Measurements from ENCODE around the gene NR6A1. TPM values are rescaled to one million over a fixed set of nuclear protein-coding genes. Genes with fewer than 3 reads are reported as not detected.

The NR6A1 gene
- total RNA-seq, 5 donors from 2014 or later (not counting 1 experiment from before 2014, with no cell fraction given) = 0.19 to 0.50 (median 0.40) TPM; not detected in 1

GRCh38 chr9:124680049-124680448 is 91.1 kb downstream of the NR6A1 start:
- no peaks in the 10 kb centered on the region for H3K36me3 Mint-ChIP-seq
- H3K27me3 Mint-ChIP-seq = peaks cover 3 to 16% of the 10 kb centered on the region in 2 donors
- Histone ChIP-seq H3K27me3 (replicated peaks in 1 of 2; ENCODE audit: control insufficient read depth in 2 of 2, extremely low read depth in 1 of 2, insufficient read depth in 2 of 2, low read length in 1 of 2) (peaks cover 0 to 3% of the 10 kb centered on the region in 2 experiments), H3K9me3 (no peaks in the 10 kb centered on the region), H3K4me3 (ENCODE audit: control insufficient read depth in 1 of 2, extremely low read depth in 1 of 2, low read length in 1 of 2) (no peak overlapping the region), H3K36me3 (ENCODE audit: control insufficient read depth in 2 of 2, extremely low read depth in 1 of 2, insufficient read depth in 1 of 2, low read length in 1 of 2) (no peaks in the 10 kb centered on the region), H3K4me1 (ENCODE audit: control insufficient read depth in 1 of 2, extremely low read depth in 1 of 2, insufficient read depth in 2 of 2, low read length in 2 of 2) (no peaks in the 10 kb centered on the region), H3K27ac (ENCODE audit: low read length) (no peak overlapping the region)
- H3K4me3 Mint-ChIP-seq = no peak overlapping the region
- no peak overlapping the region for H3K27ac Mint-ChIP-seq
- DNase-seq = no peak
- ChIA-PET POLR2A (no interaction called here), CTCF (interaction anchor here in 1 of 2 donors (0.7 kb wide), 1 partner anchor 14 kb away, joined by 3 read pairs; no protein-coding TSS in a partner anchor)
- no peak for ATAC-seq (replicated peaks in 1 of 4)
- no peaks in the 10 kb centered on the region for H3K9me3 Mint-ChIP-seq
- no CpG with 5 or more reads among the region's 1 CpG for WGBS (ENCODE audit: insufficient coverage)
- H3K4me1 Mint-ChIP-seq = no peaks in the 10 kb centered on the region

DNA sequence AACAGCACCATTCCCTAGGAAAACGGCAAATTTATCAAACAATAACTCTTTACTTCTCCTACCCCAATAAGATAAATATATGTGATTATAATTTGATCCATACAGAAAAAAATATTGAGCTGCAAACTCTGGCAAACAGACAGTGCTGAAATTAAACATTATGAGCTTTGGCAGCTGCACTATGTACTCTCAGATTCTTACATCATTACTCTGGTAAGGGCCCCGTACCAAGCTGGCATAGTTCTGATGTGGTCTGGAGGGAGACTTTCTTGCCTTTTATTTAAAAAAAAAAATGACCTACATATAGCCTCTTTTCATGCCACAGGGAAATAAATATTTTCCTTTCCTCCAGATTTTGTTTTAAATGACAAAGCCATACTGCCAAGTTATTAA is 95.0 kb downstream of the NR6A1 start:
- no peak for DNase-seq
- H3K27ac ChIP-seq (ENCODE audit: low read length) = no peak overlapping the region
- Mint-ChIP-seq H3K36me3 (no peaks in the 10 kb centered on the region), H3K27me3 (peaks cover 3 to 4% of the 10 kb centered on the region in 2 donors), H3K4me3 (no peak overlapping the region), H3K9me3 (no peaks in the 10 kb centered on the region), H3K27ac (no peak overlapping the region), H3K4me1 (peaks cover 0 to 14% (median 12%) of the 10 kb centered on the region in 3 donors)
- no CpG with 5 or more reads among the region's 2 CpGs for WGBS (ENCODE audit: insufficient coverage)
- H3K4me3 ChIP-seq (ENCODE audit: control insufficient read depth in 1 of 2, extremely low read depth in 1 of 2, low read length in 1 of 2) = no peak overlapping the region
- no peaks in the 10 kb centered on the region for H3K36me3 ChIP-seq (ENCODE audit: control insufficient read depth in 2 of 2, extremely low read depth in 1 of 2, insufficient read depth in 1 of 2, low read length in 1 of 2)
- ATAC-seq (replicated peaks in 1 of 4) = no peak
- POLR2A ChIA-PET = interaction anchor here in 1 of 2 donors (0.6 kb wide), 1 partner anchor 11 kb away, joined by 4 read pairs; no protein-coding TSS in a partner anchor
- H3K9me3 ChIP-seq = no peaks in the 10 kb centered on the region
- H3K4me1 ChIP-seq (ENCODE audit: control insufficient read depth in 1 of 2, extremely low read depth in 1 of 2, insufficient read depth in 2 of 2, low read length in 2 of 2) = peaks cover 2 to 5% of the 10 kb centered on the region in 2 experiments
- H3K27me3 ChIP-seq (replicated peaks in 1 of 2; ENCODE audit: control insufficient read depth in 2 of 2, extremely low read depth in 1 of 2, insufficient read depth in 2 of 2, low read length in 1 of 2) = no peaks in the 10 kb centered on the region
- CTCF ChIA-PET = no interaction called here

DNA sequence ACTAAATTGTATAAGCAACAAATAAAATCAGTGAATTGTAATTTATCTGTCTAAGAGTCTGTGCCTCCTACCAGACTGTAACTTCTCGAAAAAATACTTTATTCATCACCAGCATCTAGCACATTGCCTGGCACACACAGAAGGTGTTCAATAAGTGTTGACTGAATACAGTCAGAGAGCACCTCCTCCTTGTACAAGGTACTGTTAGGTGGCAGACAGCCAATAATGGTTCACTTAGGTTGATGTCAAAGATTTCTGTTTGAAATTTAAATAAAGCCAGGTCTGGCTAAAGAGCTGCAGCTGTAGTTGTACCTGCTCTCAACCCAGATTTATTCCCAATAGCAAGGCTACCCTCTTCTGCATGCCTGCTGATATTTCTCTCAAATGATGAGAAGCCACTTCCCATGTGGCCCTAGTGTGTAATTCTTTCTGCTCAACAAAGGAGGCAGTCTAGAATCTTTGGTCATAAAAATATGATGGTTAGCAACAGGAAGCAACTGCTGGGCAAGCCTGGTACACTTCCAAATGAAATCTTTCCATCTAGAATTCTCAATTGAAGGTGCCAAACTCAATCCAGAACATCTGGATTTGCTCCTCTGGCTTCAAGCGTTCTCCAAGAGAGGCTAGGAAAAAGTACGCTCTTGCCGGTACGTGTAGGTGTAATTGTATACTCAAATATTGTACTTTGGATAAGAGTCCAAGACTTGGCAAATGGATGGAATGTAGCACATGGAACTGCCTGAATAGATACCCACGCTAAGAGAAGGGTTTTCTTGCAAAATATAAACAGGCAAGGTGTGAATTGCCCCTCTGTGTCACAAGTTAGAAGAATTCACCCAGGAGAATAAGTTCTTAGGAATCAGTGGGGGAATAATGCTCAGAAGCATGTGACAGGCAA is 95.6 kb downstream of the NR6A1 start:
- ATAC-seq (replicated peaks in 1 of 4) (no peak), DNase-seq (no peak)
- H3K27ac Mint-ChIP-seq = no peak overlapping the region
- H3K36me3 Mint-ChIP-seq = no peaks in the 10 kb centered on the region
- Histone ChIP-seq H3K4me3 (ENCODE audit: control insufficient read depth in 1 of 2, extremely low read depth in 1 of 2, low read length in 1 of 2) (no peak overlapping the region), H3K27me3 (replicated peaks in 1 of 2; ENCODE audit: control insufficient read depth in 2 of 2, extremely low read depth in 1 of 2, insufficient read depth in 2 of 2, low read length in 1 of 2) (no peaks in the 10 kb centered on the region), H3K36me3 (ENCODE audit: control insufficient read depth in 2 of 2, extremely low read depth in 1 of 2, insufficient read depth in 1 of 2, low read length in 1 of 2) (no peaks in the 10 kb centered on the region), H3K9me3 (no peaks in the 10 kb centered on the region), H3K27ac (ENCODE audit: low read length) (no peak overlapping the region), H3K4me1 (ENCODE audit: control insufficient read depth in 1 of 2, extremely low read depth in 1 of 2, insufficient read depth in 2 of 2, low read length in 2 of 2) (peaks cover 2 to 5% of the 10 kb centered on the region in 2 experiments)
- peaks cover 3 to 4% of the 10 kb centered on the region in 2 donors for H3K27me3 Mint-ChIP-seq
- POLR2A ChIA-PET = no interaction called here
- no peak overlapping the region for H3K4me3 Mint-ChIP-seq
- no peaks in the 10 kb centered on the region for H3K9me3 Mint-ChIP-seq
- 80% methylated on average over 5 of the region's 6 CpGs for WGBS (ENCODE audit: insufficient coverage)
- peaks cover 5 to 14% (median 12%) of the 10 kb centered on the region in 3 donors for H3K4me1 Mint-ChIP-seq
- CTCF ChIA-PET = interaction anchor here in 1 of 2 donors (1.5 kb wide), 1 partner anchor 15 kb away, joined by 3 read pairs; no protein-coding TSS in a partner anchor

DNA sequence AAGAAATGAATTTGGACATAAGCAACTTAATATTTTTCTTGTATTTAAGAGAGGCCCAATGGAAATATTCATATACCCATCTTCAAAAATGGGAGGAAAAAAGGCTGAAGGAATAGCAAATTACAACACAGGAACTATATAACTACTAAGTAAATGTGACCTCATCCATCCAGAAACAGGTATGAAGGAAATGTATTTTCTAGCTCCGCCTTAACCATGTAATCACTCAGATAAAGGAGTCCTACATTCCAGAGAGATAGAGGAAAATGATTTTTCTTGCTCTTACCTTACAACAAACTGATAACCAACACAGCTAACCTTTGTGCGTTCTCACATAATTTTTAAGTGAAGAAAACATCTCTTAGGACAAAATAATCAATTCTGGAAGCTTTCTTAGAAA is 96.5 kb downstream of the NR6A1 start:
- 89% methylated on average over 1 of the region's 2 CpGs for WGBS (ENCODE audit: insufficient coverage)
- CTCF ChIA-PET = interaction anchor here in 1 of 2 donors (1.5 kb wide), 1 partner anchor 14 kb away, joined by 3 read pairs; no protein-coding TSS in a partner anchor

GRCh38 chr9:124673063-124673462 is 98.0 kb downstream of the NR6A1 start:
- DNase-seq = no peak
- no peak overlapping the region for H3K27ac Mint-ChIP-seq

More for the DNA sequence above, 96.5 kb downstream of the NR6A1 start:
- no peaks in the 10 kb centered on the region for H3K9me3 ChIP-seq
- no peaks in the 10 kb centered on the region for H3K9me3 Mint-ChIP-seq
- peaks cover 8 to 14% (median 12%) of the 10 kb centered on the region in 3 donors for H3K4me1 Mint-ChIP-seq
- no peak overlapping the region for H3K4me3 ChIP-seq (ENCODE audit: control insufficient read depth in 1 of 2, extremely low read depth in 1 of 2, low read length in 1 of 2)
- H3K36me3 ChIP-seq (ENCODE audit: control insufficient read depth in 2 of 2, extremely low read depth in 1 of 2, insufficient read depth in 1 of 2, low read length in 1 of 2) = no peaks in the 10 kb centered on the region
- no peak overlapping the region for H3K27ac Mint-ChIP-seq
- no peak overlapping the region for H3K4me3 Mint-ChIP-seq
- H3K36me3 Mint-ChIP-seq = no peaks in the 10 kb centered on the region
- H3K27me3 ChIP-seq (replicated peaks in 1 of 2; ENCODE audit: control insufficient read depth in 2 of 2, extremely low read depth in 1 of 2, insufficient read depth in 2 of 2, low read length in 1 of 2) = no peaks in the 10 kb centered on the region
- peaks cover 2 to 5% of the 10 kb centered on the region in 2 experiments for H3K4me1 ChIP-seq (ENCODE audit: control insufficient read depth in 1 of 2, extremely low read depth in 1 of 2, insufficient read depth in 2 of 2, low read length in 2 of 2)
- no peak for ATAC-seq (replicated peaks in 1 of 4)
- H3K27ac ChIP-seq (ENCODE audit: low read length) = no peak overlapping the region
- no peak for DNase-seq
- POLR2A ChIA-PET = no interaction called here
- peaks cover 3 to 4% of the 10 kb centered on the region in 2 donors for H3K27me3 Mint-ChIP-seq

GRCh38 chr9:124671861-124672260 is 99.2 kb downstream of the NR6A1 start:
- ATAC-seq (replicated peaks in 1 of 4) (no peak), DNase-seq (no peak)
- POLR2A ChIA-PET = no interaction called here
- Mint-ChIP-seq H3K9me3 (no peaks in the 10 kb centered on the region), H3K36me3 (no peaks in the 10 kb centered on the region), H3K4me3 (no peak overlapping the region), H3K4me1 (peaks cover 8 to 14% (median 12%) of the 10 kb centered on the region in 3 donors), H3K27ac (no peak overlapping the region), H3K27me3 (peaks cover 2 to 3% of the 10 kb centered on the region in 2 donors)
- Histone ChIP-seq H3K36me3 (ENCODE audit: control insufficient read depth in 2 of 2, extremely low read depth in 1 of 2, insufficient read depth in 1 of 2, low read length in 1 of 2) (no peaks in the 10 kb centered on the region), H3K4me3 (ENCODE audit: control insufficient read depth in 1 of 2, extremely low read depth in 1 of 2, low read length in 1 of 2) (no peak overlapping the region), H3K9me3 (no peaks in the 10 kb centered on the region), H3K4me1 (ENCODE audit: control insufficient read depth in 1 of 2, extremely low read depth in 1 of 2, insufficient read depth in 2 of 2, low read length in 2 of 2) (peaks cover 2 to 5% of the 10 kb centered on the region in 2 experiments), H3K27ac (ENCODE audit: low read length) (no peak overlapping the region), H3K27me3 (replicated peaks in 1 of 2; ENCODE audit: control insufficient read depth in 2 of 2, extremely low read depth in 1 of 2, insufficient read depth in 2 of 2, low read length in 1 of 2) (no peaks in the 10 kb centered on the region)
- CTCF ChIA-PET = no interaction called here
- no CpG with 5 or more reads among the region's 6 CpGs for WGBS (ENCODE audit: insufficient coverage)

More at GRCh38 chr9:124673063-124673462, 98.0 kb downstream of the NR6A1 start:
- no peak overlapping the region for H3K4me3 ChIP-seq (ENCODE audit: control insufficient read depth in 1 of 2, extremely low read depth in 1 of 2, low read length in 1 of 2)
- Mint-ChIP-seq H3K36me3 (no peaks in the 10 kb centered on the region), H3K9me3 (no peaks in the 10 kb centered on the region), H3K4me1 (peaks cover 8 to 14% (median 12%) of the 10 kb centered on the region in 3 donors), H3K27me3 (peaks cover 3 to 4% of the 10 kb centered on the region in 2 donors), H3K4me3 (no peak overlapping the region)
- no peaks in the 10 kb centered on the region for H3K36me3 ChIP-seq (ENCODE audit: control insufficient read depth in 2 of 2, extremely low read depth in 1 of 2, insufficient read depth in 1 of 2, low read length in 1 of 2)
- ChIA-PET CTCF (no interaction called here), POLR2A (interaction anchor here in 1 of 2 donors (0.7 kb wide), 1 partner anchor 13 kb away, joined by 3 read pairs; no protein-coding TSS in a partner anchor)
- peak in 2 of 4 experiments; percentile 30 to 42 for ATAC-seq (replicated peaks in 1 of 4)
- no peak overlapping the region for H3K27ac ChIP-seq (ENCODE audit: low read length)
- no peaks in the 10 kb centered on the region for H3K9me3 ChIP-seq
- WGBS (ENCODE audit: insufficient coverage) = no CpG with 5 or more reads among the region's 3 CpGs
- peaks cover 2 to 5% of the 10 kb centered on the region in 2 experiments for H3K4me1 ChIP-seq (ENCODE audit: control insufficient read depth in 1 of 2, extremely low read depth in 1 of 2, insufficient read depth in 2 of 2, low read length in 2 of 2)
- H3K27me3 ChIP-seq (replicated peaks in 1 of 2; ENCODE audit: control insufficient read depth in 2 of 2, extremely low read depth in 1 of 2, insufficient read depth in 2 of 2, low read length in 1 of 2) = no peaks in the 10 kb centered on the region
